ENCODE data around the gene CCDC91. TPM values are rescaled to one million over a fixed set of nuclear protein-coding genes. Genes with fewer than 3 reads are reported as not detected.
A peak's percentile ranks its signal among the peaks of the same experiment; 100 is the strongest.

The CCDC91 gene
- polyA plus RNA-seq, 1 donor (not counting 4 experiments of a cell fraction or from before 2014, with no cell fraction given), result 26.5 TPM

GRCh38 chr12:28582672-28583376 lies 392.6 kb downstream of the CCDC91 start:
- H2AFZ ChIP-seq (ENCODE audit: control insufficient read depth, low read length), result no peak overlapping the region
- no peak overlapping the region for H3K9ac ChIP-seq (ENCODE audit: control insufficient read depth, extremely low read depth, insufficient read depth, low read length)
- H3K27ac ChIP-seq (ENCODE audit: control insufficient read depth, insufficient read depth, low read length), result no peak overlapping the region
- no peaks in the 10 kb centered on the region for H3K79me2 ChIP-seq (ENCODE audit: control insufficient read depth, insufficient read depth, low read length)
- H3K4me3 ChIP-seq (ENCODE audit: control insufficient read depth in 2 of 3, extremely low read depth in 1 of 3, insufficient read depth in 2 of 3, low read depth in 1 of 3, low read length in 3 of 3), result no peak overlapping the region
- H3K27me3 ChIP-seq (ENCODE audit: control insufficient read depth, extremely low read depth, insufficient read depth, low read length), result peaks cover 9% of the 10 kb centered on the region
- H3K36me3 ChIP-seq (ENCODE audit: control insufficient read depth in 2 of 2, extremely low read depth in 1 of 2, insufficient read depth in 2 of 2, low read length in 2 of 2), result no peaks in the 10 kb centered on the region
- H3K4me1 ChIP-seq (ENCODE audit: control insufficient read depth, extremely low read depth, insufficient read depth, low read length), result no peaks in the 10 kb centered on the region
- DNase-seq (ENCODE audit: low read depth, low spot score) (no peak), FAIRE-seq (no peak)
- dilution Hi-C loops (cut with MboI; ENCODE audit: extremely low pct_ligation_motif_present, low sequenced_read_pairs), result no loop called here
- no peaks in the 10 kb centered on the region for H3K9me3 ChIP-seq (ENCODE audit: control insufficient read depth, low read depth, low read length)
- no peak for TF ChIP-seq EZH2 (IDR thresholded peaks at IDR 0.05; ENCODE audit: low read length)
- TF ChIP-seq CTCF (optimal IDR thresholded peaks at IDR 0.05 in 1 of 3, IDR thresholded peaks at IDR 0.05 in 1 of 3, conservative IDR thresholded peaks at IDR 0.05 in 1 of 3; ENCODE audit: extremely low read depth in 1 of 3, insufficient read depth in 2 of 3, low read length in 3 of 3), result no peak
- H4K20me1 ChIP-seq (ENCODE audit: control insufficient read depth, extremely low read depth, insufficient read depth, low read length), result no peaks in the 10 kb centered on the region
- no peaks in the 10 kb centered on the region for H3K9me1 ChIP-seq (ENCODE audit: control insufficient read depth, extremely low read depth, insufficient read depth, low read length)
- no peak overlapping the region for H3K4me2 ChIP-seq (ENCODE audit: control insufficient read depth, extremely low read depth, insufficient read depth, low read depth, low read length)

DNA sequence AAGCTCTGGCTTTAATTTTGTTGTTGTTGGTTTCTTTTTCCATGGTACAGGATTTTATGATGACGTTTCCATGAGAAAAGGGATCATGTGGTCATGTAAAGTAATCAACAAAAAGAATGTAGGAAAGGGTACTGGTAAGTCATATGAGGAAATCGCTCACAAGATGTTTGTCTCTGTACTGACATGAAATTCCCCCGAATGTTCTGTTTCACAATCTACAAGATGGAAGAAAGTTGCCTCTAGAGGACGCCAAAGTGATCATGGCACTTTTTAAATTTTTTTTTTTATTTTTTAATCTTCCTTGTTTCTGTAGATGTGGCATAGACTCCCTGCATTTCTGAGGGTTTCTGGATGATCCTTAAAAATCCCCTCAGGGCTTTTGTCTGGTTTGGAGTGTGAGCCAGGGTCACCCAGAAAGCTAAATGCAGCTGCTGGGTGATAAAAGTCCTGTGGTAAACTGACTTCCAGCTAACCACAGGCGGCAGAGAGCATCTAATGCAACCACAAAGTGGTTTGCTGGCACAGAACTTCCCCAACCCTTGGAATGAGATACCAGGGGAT lies 393.5 kb downstream of the CCDC91 start:
- Histone ChIP-seq H2AFZ (ENCODE audit: control insufficient read depth, low read length) (no peak overlapping the region), H3K9me1 (ENCODE audit: control insufficient read depth, extremely low read depth, insufficient read depth, low read length) (no peaks in the 10 kb centered on the region), H3K9ac (ENCODE audit: control insufficient read depth, extremely low read depth, insufficient read depth, low read length) (no peak overlapping the region), H4K20me1 (ENCODE audit: control insufficient read depth, extremely low read depth, insufficient read depth, low read length) (no peaks in the 10 kb centered on the region), H3K4me2 (ENCODE audit: control insufficient read depth, extremely low read depth, insufficient read depth, low read depth, low read length) (no peak overlapping the region), H3K4me1 (ENCODE audit: control insufficient read depth, extremely low read depth, insufficient read depth, low read length) (no peaks in the 10 kb centered on the region), H3K4me3 (ENCODE audit: control insufficient read depth in 2 of 3, extremely low read depth in 1 of 3, insufficient read depth in 2 of 3, low read depth in 1 of 3, low read length in 3 of 3) (no peak overlapping the region), H3K9me3 (ENCODE audit: control insufficient read depth, low read depth, low read length) (no peaks in the 10 kb centered on the region), H3K27me3 (ENCODE audit: control insufficient read depth, extremely low read depth, insufficient read depth, low read length) (peaks cover 9% of the 10 kb centered on the region), H3K79me2 (ENCODE audit: control insufficient read depth, insufficient read depth, low read length) (no peaks in the 10 kb centered on the region), H3K27ac (ENCODE audit: control insufficient read depth, insufficient read depth, low read length) (no peak overlapping the region), H3K36me3 (ENCODE audit: control insufficient read depth in 2 of 2, extremely low read depth in 1 of 2, insufficient read depth in 2 of 2, low read length in 2 of 2) (no peaks in the 10 kb centered on the region)
- DNase-seq (ENCODE audit: low read depth, low spot score) (peak; percentile 7), FAIRE-seq (peak; percentile 69)
- TF ChIP-seq EZH2 (IDR thresholded peaks at IDR 0.05; ENCODE audit: low read length) (no peak), CTCF (optimal IDR thresholded peaks at IDR 0.05 in 1 of 3, IDR thresholded peaks at IDR 0.05 in 1 of 3, conservative IDR thresholded peaks at IDR 0.05 in 1 of 3; ENCODE audit: extremely low read depth in 1 of 3, insufficient read depth in 2 of 3, low read length in 3 of 3) (peak in 2 of 3 experiments; percentile 31 to 54)
- dilution Hi-C loops (cut with MboI; ENCODE audit: extremely low pct_ligation_motif_present, low sequenced_read_pairs), result no loop called here
